ENCODE data around the gene LIPC.

The LIPC gene

DNA sequence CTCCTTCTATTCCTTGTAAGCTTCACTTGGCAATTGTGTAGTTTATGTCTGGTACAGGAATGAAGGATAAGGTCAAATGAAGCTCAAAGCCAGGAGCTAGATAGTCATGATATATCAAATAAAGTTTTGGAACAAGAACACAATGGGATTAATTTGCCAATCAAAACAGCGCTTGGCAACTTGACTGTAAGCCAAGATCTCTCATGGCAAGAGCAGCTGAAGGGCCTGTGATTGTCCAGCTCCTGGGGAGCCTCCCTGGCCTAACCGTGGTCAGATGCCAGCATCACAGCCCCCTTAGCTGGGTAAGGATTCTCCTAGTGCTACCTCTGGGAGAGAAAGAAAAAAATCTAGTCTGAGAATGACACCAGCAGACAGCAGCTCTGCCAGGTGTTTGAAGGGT lies 97.2 kb downstream of the LIPC start:
- Histone ChIP-seq H3K4me3 (ENCODE audit: low read depth in 1 of 2, low read length in 2 of 2) (no peak overlapping the region), H4K20me1 (ENCODE audit: insufficient read depth, low read length) (no peaks in the 10 kb centered on the region), H3K27ac (ENCODE audit: low read length) (no peak overlapping the region), H3K36me3 (ENCODE audit: insufficient read depth, low read length) (no peaks in the 10 kb centered on the region), H3K27me3 (ENCODE audit: insufficient read depth, low read length, poor library complexity) (no peaks in the 10 kb centered on the region), H3K4me2 (ENCODE audit: insufficient read depth, low read length) (no peak overlapping the region), H3K79me2 (ENCODE audit: insufficient read depth, low read length) (no peaks in the 10 kb centered on the region), H3K9me3 (ENCODE audit: insufficient read depth, low read length, severe bottlenecking) (no peaks in the 10 kb centered on the region), H3K9ac (ENCODE audit: low read depth, low read length) (no peak overlapping the region), H3K4me1 (ENCODE audit: insufficient read depth, low read length) (no peaks in the 10 kb centered on the region), H2AFZ (ENCODE audit: low read depth, low read length) (no peak overlapping the region)
- TF ChIP-seq, protein P1, sequence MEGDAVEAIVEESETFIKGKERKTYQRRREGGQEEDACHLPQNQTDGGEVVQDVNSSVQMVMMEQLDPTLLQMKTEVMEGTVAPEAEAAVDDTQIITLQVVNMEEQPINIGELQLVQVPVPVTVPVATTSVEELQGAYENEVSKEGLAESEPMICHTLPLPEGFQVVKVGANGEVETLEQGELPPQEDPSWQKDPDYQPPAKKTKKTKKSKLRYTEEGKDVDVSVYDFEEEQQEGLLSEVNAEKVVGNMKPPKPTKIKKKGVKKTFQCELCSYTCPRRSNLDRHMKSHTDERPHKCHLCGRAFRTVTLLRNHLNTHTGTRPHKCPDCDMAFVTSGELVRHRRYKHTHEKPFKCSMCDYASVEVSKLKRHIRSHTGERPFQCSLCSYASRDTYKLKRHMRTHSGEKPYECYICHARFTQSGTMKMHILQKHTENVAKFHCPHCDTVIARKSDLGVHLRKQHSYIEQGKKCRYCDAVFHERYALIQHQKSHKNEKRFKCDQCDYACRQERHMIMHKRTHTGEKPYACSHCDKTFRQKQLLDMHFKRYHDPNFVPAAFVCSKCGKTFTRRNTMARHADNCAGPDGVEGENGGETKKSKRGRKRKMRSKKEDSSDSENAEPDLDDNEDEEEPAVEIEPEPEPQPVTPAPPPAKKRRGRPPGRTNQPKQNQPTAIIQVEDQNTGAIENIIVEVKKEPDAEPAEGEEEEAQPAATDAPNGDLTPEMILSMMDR (IDR thresholded peaks at IDR 0.05; ENCODE audit: borderline replicate concordance, extremely low read depth, low read length, poor library complexity, severe bottlenecking): no peak
- TF ChIP-seq EZH2 (IDR thresholded peaks at IDR 0.05; ENCODE audit: borderline replicate concordance, low read depth, low read length, severe bottlenecking): no peak
- ATAC-seq (ENCODE audit: insufficient read depth, low read depth) (no peak), DNase-seq (no peak)

DNA sequence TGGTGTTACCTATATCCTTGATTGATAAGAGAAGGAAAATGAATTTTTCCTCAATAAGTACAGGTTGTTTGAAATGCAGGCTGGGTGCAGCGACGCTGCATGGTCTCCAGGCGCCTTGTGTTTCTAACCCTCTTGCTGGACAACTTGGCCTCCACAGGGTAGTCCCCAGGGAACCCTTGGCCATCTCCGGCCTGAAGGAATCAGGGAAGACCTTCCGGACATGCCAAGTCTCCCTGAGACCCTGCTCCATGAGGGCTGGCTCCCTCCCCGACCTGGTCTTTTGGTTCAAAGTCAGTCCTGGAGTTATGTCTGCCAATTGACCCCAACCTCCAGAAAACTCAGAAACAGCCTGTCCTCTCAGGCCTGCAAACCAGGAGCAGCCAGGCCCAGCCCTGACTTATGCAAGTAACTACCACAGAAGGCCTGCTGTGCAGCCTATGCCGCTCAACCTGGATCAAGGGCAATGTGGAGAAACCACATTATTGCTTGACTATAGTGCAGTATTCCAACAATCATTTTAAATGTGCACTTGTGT lies 98.3 kb downstream of the LIPC start:
- no peak for ATAC-seq (ENCODE audit: insufficient read depth, low read depth)
- Histone ChIP-seq H3K4me1 (ENCODE audit: insufficient read depth, low read length) (no peaks in the 10 kb centered on the region), H3K36me3 (ENCODE audit: insufficient read depth, low read length) (no peaks in the 10 kb centered on the region)

DNA sequence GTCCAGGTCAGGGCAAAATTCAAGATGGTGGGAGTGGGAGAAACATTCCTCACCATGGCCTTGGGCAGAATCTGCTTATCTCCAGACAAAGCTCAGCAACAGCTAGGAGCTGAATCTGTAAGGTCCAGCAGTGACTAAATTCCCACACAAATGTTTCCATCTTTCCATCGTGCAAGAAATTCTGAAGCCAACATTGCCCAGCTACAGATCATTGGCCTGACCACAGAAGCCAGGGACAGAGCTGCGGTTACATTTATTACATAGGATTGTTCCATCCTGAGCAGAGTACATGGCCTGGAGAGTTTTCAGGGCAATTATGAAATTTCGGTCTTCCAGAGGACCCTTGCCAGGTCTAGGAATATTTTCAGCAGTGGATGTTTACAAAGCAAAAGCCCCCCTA lies 100.3 kb downstream of the LIPC start:
- Histone ChIP-seq H3K4me2 (ENCODE audit: insufficient read depth, low read length) (no peak overlapping the region), H3K79me2 (ENCODE audit: insufficient read depth, low read length) (no peaks in the 10 kb centered on the region), H3K4me1 (ENCODE audit: insufficient read depth, low read length) (no peaks in the 10 kb centered on the region), H3K9ac (ENCODE audit: low read depth, low read length) (no peak overlapping the region), H3K27me3 (ENCODE audit: insufficient read depth, low read length, poor library complexity) (no peaks in the 10 kb centered on the region), H3K36me3 (ENCODE audit: insufficient read depth, low read length) (no peaks in the 10 kb centered on the region), H3K4me3 (ENCODE audit: low read depth in 1 of 2, low read length in 2 of 2) (no peak overlapping the region), H3K27ac (ENCODE audit: low read length) (no peak overlapping the region), H4K20me1 (ENCODE audit: insufficient read depth, low read length) (no peaks in the 10 kb centered on the region), H2AFZ (ENCODE audit: low read depth, low read length) (no peak overlapping the region), H3K9me3 (ENCODE audit: insufficient read depth, low read length, severe bottlenecking) (no peaks in the 10 kb centered on the region)
- TF ChIP-seq, protein P1 (IDR thresholded peaks at IDR 0.05; ENCODE audit: borderline replicate concordance, extremely low read depth, low read length, poor library complexity, severe bottlenecking): no peak
- TF ChIP-seq EZH2 (IDR thresholded peaks at IDR 0.05; ENCODE audit: borderline replicate concordance, low read depth, low read length, severe bottlenecking): no peak
- no peak for DNase-seq
- no peak for ATAC-seq (ENCODE audit: insufficient read depth, low read depth)

More for the DNA sequence above, 98.3 kb downstream of the LIPC start:
- no peak overlapping the region for H2AFZ ChIP-seq (ENCODE audit: low read depth, low read length)
- no peaks in the 10 kb centered on the region for H3K9me3 ChIP-seq (ENCODE audit: insufficient read depth, low read length, severe bottlenecking)
- no peaks in the 10 kb centered on the region for H3K79me2 ChIP-seq (ENCODE audit: insufficient read depth, low read length)
- no peaks in the 10 kb centered on the region for H4K20me1 ChIP-seq (ENCODE audit: insufficient read depth, low read length)
- no peak for DNase-seq
- no peak overlapping the region for H3K4me3 ChIP-seq (ENCODE audit: low read depth in 1 of 2, low read length in 2 of 2)
- H3K4me2 ChIP-seq (ENCODE audit: insufficient read depth, low read length): no peak overlapping the region
- no peak for TF ChIP-seq EZH2 (IDR thresholded peaks at IDR 0.05; ENCODE audit: borderline replicate concordance, low read depth, low read length, severe bottlenecking)
- TF ChIP-seq, protein P1 (IDR thresholded peaks at IDR 0.05; ENCODE audit: borderline replicate concordance, extremely low read depth, low read length, poor library complexity, severe bottlenecking): no peak
- H3K27me3 ChIP-seq (ENCODE audit: insufficient read depth, low read length, poor library complexity): no peaks in the 10 kb centered on the region
- H3K9ac ChIP-seq (ENCODE audit: low read depth, low read length): no peak overlapping the region
- no peak overlapping the region for H3K27ac ChIP-seq (ENCODE audit: low read length)

DNA sequence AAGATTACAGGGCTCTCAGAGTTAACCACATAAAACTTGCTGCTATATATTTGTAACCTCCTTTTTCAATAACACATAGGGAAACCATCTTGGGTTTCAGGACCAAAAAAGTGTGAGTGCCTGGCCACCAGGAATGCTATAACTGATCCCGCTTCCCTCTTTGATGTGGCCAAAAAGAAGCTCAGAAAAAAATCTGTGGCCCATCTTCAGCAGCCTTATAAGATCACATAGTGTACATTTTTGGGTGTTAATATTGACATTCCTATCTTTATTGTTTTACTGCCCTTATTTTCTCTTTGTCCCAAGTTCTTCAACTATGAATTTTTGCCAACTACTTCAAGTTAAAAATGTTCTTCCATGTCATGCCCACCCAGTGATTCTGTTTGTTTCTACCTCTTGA lies 102.8 kb downstream of the LIPC start:
- Histone ChIP-seq H3K27ac (ENCODE audit: low read length) (no peak overlapping the region), H3K9me3 (ENCODE audit: insufficient read depth, low read length, severe bottlenecking) (no peaks in the 10 kb centered on the region), H3K9ac (ENCODE audit: low read depth, low read length) (no peak overlapping the region), H3K4me1 (ENCODE audit: insufficient read depth, low read length) (no peaks in the 10 kb centered on the region), H3K79me2 (ENCODE audit: insufficient read depth, low read length) (no peaks in the 10 kb centered on the region), H2AFZ (ENCODE audit: low read depth, low read length) (no peak overlapping the region), H3K4me3 (ENCODE audit: low read depth in 1 of 2, low read length in 2 of 2) (no peak overlapping the region), H3K27me3 (ENCODE audit: insufficient read depth, low read length, poor library complexity) (no peaks in the 10 kb centered on the region), H3K4me2 (ENCODE audit: insufficient read depth, low read length) (no peak overlapping the region), H3K36me3 (ENCODE audit: insufficient read depth, low read length) (no peaks in the 10 kb centered on the region), H4K20me1 (ENCODE audit: insufficient read depth, low read length) (no peaks in the 10 kb centered on the region)
- no peak for DNase-seq
- ATAC-seq (ENCODE audit: insufficient read depth, low read depth): no peak
- TF ChIP-seq, protein P1 (IDR thresholded peaks at IDR 0.05; ENCODE audit: borderline replicate concordance, extremely low read depth, low read length, poor library complexity, severe bottlenecking): no peak
- TF ChIP-seq EZH2 (IDR thresholded peaks at IDR 0.05; ENCODE audit: borderline replicate concordance, low read depth, low read length, severe bottlenecking): no peak

Measured in DND-41 (cell line).